Measurements from ENCODE around the gene DDC.
"Not testable (repeated sequence)": the region's sequence is repeated elsewhere in the genome, so short reads cannot be mapped to it uniquely, and the experiment has no call there.

DDC gene

DNA sequence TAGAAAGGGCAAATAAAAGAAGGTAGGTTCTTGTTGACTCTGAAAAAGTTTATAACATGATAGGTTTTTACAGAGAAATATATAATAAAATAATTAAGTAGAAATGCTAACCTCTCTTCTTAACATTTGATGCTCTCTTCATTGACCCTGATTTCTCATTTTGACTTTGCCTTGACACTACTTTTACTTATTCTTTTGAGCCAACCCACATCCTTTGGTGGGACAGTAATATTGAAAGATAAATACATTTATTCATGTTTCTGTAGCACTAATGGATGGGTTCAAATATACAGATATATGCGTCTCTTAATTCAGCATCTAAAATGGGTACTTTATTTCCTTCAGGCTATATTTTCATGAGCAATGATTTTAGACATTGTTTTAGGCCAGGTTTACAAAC, 34.4 kb downstream of the DDC start:
- DNase-seq = no peak
- TF ChIP-seq, protein P1, sequence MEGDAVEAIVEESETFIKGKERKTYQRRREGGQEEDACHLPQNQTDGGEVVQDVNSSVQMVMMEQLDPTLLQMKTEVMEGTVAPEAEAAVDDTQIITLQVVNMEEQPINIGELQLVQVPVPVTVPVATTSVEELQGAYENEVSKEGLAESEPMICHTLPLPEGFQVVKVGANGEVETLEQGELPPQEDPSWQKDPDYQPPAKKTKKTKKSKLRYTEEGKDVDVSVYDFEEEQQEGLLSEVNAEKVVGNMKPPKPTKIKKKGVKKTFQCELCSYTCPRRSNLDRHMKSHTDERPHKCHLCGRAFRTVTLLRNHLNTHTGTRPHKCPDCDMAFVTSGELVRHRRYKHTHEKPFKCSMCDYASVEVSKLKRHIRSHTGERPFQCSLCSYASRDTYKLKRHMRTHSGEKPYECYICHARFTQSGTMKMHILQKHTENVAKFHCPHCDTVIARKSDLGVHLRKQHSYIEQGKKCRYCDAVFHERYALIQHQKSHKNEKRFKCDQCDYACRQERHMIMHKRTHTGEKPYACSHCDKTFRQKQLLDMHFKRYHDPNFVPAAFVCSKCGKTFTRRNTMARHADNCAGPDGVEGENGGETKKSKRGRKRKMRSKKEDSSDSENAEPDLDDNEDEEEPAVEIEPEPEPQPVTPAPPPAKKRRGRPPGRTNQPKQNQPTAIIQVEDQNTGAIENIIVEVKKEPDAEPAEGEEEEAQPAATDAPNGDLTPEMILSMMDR (IDR thresholded peaks at IDR 0.05) = no peak
- Mint-ChIP-seq H3K4me3 (no peak overlapping the region), H3K36me3 (ENCODE audit: low read depth) (peaks cover 3% of the 10 kb centered on the region), H3K4me1 (peaks cover 40% of the 10 kb centered on the region), H3K27ac (no peak overlapping the region), H3K27me3 (ENCODE audit: low read depth, poor library complexity) (no peaks in the 10 kb centered on the region), H3K9me3 (peaks cover 8% of the 10 kb centered on the region)

DNA sequence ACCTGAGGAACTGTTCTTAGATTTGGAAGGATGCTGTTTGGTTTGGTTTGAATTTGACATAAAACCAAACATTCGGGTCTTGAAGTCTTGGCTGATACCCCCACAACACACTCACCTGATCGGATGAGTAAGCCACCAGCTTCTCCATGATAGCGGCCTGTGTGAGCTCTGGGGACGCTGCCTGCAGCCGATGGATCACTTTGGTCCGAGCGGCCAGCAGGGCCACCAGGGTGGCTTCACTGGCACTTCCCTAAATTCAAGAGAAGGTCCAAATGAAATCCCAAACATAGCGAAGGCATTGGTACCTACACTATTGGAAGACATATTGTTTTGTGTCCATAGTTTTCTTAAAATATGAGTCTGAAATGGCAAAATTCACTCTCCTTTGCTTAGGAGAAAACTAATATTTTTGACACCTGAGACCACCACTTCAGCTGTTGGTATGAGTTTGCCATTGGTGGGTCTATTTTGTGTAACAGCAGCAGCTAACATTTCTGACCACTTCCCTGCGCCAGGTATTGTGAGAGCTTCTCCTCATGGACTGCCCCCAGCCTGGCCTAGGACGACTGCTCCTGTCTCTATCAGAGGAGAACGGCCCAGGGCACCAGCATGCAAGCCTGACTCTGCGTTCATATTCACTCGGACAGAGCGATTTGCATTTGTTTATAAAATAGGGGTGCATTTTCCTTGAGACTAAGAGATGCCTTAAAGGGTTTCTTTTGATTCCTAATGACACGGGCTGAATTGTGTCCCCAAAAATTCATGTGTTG, 35.9 kb downstream of the DDC start:
- H3K27ac Mint-ChIP-seq = peak overlapping the region; percentile 25
- TF ChIP-seq, protein P1 (IDR thresholded peaks at IDR 0.05) = no peak
- H3K4me1 Mint-ChIP-seq = peaks cover 40% of the 10 kb centered on the region
- no peak for DNase-seq
- peaks cover 5% of the 10 kb centered on the region for H3K36me3 Mint-ChIP-seq (ENCODE audit: low read depth)
- no peak overlapping the region for H3K4me3 Mint-ChIP-seq
- peaks cover 15% of the 10 kb centered on the region for H3K9me3 Mint-ChIP-seq
- H3K27me3 Mint-ChIP-seq (ENCODE audit: low read depth, poor library complexity) = no peaks in the 10 kb centered on the region

DNA sequence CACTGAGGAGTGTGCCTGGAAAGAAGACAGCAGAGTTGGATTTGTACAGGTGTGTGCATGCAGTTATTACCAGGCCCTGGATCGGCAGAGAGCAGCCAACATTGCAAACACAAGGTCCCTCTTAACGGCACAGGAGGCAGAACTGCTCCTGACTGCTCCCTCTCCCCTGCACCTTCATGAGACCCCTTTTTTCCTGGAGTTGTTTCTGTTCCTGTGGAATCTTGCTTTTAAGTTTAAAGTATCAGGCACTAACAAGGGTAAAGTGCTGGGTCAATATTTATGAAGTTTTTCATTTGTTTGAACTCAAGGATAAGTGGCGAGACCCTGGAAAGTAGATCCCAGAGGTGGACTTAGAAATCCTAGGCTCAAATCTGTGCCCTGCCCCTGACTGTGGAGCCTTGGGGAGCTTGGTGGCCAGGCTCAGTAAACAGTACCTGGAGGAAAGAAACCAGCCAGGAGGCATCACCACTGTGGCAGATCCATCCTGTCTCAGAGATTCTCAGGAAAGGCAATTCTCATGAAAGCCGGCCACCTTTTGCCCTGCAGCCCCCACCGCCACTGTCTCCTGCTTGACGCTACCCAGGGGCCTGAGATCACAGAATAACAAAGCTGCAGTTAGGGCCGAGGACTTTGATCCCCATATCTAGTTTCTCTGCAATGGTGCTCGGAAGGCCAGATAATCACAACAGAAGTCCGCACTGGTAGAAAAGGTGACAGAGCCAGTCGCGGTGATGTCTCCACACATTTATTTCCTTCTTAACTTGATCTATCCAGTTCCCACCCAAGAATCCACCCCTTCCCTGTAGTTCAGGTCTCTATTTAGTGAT, 36.7 kb downstream of the DDC start:
- no peak for DNase-seq
- Mint-ChIP-seq H3K4me1 (peaks cover 40% of the 10 kb centered on the region), H3K9me3 (peaks cover 12% of the 10 kb centered on the region), H3K36me3 (ENCODE audit: low read depth) (peaks cover 5% of the 10 kb centered on the region), H3K27me3 (ENCODE audit: low read depth, poor library complexity) (no peaks in the 10 kb centered on the region), H3K4me3 (no peak overlapping the region), H3K27ac (peak overlapping the region; percentile 25)
- TF ChIP-seq, protein P1 (IDR thresholded peaks at IDR 0.05) = no peak

- Mint-ChIP-seq H3K36me3 (ENCODE audit: low read depth) (peaks cover 11% of the 10 kb centered on the region), H3K9me3 (peaks cover 68% of the 10 kb centered on the region)
- H3K27me3 Mint-ChIP-seq (ENCODE audit: low read depth, poor library complexity); DNase-seq; H3K4me3 Mint-ChIP-seq; H3K27ac Mint-ChIP-seq; H3K4me1 Mint-ChIP-seq: not testable (repeated sequence)
These were observed 45.9 kb downstream of the DDC start for GRCh38 chr7:50519350-50519749.

- Mint-ChIP-seq H3K27me3 (ENCODE audit: low read depth, poor library complexity) (no peaks in the 10 kb centered on the region), H3K4me1 (peaks cover 18% of the 10 kb centered on the region), H3K4me3 (no peak overlapping the region), H3K36me3 (ENCODE audit: low read depth) (peaks cover 11% of the 10 kb centered on the region), H3K27ac (no peak overlapping the region), H3K9me3 (peaks cover 43% of the 10 kb centered on the region)
- TF ChIP-seq, protein P1 (IDR thresholded peaks at IDR 0.05) = no peak
- no peak for DNase-seq
These were observed 51.9 kb downstream of the DDC start for GRCh38 chr7:50513166-50513871.

GRCh38 chr7:50512384-50512783, 52.8 kb downstream of the DDC start:
- peaks cover 34% of the 10 kb centered on the region for H3K9me3 Mint-ChIP-seq
- H3K27ac Mint-ChIP-seq = no peak overlapping the region
- DNase-seq = no peak
- no peaks in the 10 kb centered on the region for H3K27me3 Mint-ChIP-seq (ENCODE audit: low read depth, poor library complexity)
- peaks cover 21% of the 10 kb centered on the region for H3K4me1 Mint-ChIP-seq
- no peak overlapping the region for H3K4me3 Mint-ChIP-seq
- TF ChIP-seq, protein P1 (IDR thresholded peaks at IDR 0.05) = no peak
- peaks cover 11% of the 10 kb centered on the region for H3K36me3 Mint-ChIP-seq (ENCODE audit: low read depth)

Data from nephron progenitor cell (in vitro differentiated cells).